LNCAP (cell line): ENCODE results near the gene SLC26A1.

Experiments
- CTCF ChIP-seq: fragments of 450-650 bp; IDR thresholded peaks from 2 replicates; pipeline ENCODE4 v1.5.1; 2017; ENCODE audit warnings: mild to moderate bottlenecking

Gene SLC26A1

GRCh38 chr4:967113-968104, 25.8 kb downstream of the SLC26A1 start:
- TF ChIP-seq CTCF, result no peak

DNA sequence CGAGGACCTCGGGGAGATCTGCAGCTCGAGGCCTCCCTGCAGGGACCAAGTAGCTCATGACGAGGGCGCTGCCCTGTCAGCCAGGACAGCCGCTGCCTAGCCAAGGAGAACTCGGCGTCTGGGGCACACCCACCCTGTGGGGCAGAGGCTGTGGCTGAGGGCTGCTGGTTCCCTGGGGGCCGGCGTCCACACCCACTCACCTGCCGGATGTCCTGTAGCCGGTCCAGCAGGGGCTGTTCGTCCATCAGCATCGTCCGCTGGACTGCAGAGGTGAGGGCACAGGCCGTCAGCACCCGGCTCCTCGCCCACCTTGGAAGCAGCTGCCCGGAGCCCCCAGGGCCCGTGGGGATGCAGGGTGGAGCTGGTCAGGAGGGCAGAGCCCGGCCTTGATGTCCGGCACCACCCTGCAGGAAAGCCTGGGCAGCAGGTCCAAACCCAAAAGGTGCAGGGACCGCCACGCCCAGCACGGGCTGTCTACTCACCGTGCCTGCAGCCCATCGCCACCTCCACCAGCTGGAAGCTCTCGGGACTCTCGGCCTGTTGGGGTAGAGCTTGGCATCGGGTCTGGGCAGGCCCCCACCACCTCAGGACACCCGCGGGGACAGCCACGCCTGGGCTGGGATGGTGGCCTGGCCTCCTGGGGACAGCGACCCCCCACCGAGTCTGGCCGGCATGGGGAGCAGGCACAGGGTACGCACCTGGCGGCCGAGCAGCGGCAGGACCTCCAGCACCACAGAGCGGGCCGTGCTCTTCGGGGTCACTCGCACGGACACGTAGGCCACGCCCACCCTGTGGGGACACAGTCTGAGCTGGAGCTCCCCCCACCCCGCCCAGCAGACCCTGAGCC, 26.7 kb downstream of the SLC26A1 start:
- no peak for TF ChIP-seq CTCF

GRCh38 chr4:965766-966134, 27.5 kb downstream of the SLC26A1 start:
- no peak for TF ChIP-seq CTCF

- TF ChIP-seq CTCF, result no peak
Measured at GRCh38 chr4:965048-965765, 28.0 kb downstream of the SLC26A1 start.

DNA sequence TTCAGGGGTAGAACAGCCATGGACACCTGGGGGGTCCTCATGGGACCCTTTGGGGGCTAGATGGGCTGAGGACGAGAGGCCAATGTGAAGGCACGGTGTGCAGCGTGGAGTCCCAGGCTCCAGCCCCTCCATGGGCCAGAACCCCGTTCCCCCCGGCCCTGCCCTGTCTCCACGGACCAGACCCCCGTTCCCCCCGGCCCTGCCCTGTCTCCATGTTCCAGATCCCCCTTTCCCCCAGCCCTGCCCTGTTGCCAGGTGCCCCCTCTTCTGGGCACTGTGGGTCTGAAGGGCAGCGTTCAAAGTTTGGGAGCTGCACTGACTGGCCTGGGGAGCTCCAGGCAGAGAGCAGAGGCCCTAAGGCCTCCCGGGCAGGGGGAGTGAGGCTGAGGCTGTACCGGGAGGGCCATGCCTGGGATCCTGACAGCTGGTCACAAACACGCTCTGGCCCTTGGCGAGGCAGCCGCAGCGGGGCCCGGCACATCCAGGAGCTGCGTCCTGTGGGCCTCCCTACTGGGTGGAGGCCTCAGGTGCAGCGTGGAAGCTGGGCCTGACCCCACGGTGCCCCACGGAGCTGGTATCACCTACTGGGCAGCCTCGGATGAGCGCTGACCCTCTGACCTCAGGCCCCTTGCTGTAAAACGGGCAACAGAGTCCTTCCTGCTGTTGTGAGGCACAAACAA, 28.7 kb downstream of the SLC26A1 start:
- no peak for TF ChIP-seq CTCF

DNA sequence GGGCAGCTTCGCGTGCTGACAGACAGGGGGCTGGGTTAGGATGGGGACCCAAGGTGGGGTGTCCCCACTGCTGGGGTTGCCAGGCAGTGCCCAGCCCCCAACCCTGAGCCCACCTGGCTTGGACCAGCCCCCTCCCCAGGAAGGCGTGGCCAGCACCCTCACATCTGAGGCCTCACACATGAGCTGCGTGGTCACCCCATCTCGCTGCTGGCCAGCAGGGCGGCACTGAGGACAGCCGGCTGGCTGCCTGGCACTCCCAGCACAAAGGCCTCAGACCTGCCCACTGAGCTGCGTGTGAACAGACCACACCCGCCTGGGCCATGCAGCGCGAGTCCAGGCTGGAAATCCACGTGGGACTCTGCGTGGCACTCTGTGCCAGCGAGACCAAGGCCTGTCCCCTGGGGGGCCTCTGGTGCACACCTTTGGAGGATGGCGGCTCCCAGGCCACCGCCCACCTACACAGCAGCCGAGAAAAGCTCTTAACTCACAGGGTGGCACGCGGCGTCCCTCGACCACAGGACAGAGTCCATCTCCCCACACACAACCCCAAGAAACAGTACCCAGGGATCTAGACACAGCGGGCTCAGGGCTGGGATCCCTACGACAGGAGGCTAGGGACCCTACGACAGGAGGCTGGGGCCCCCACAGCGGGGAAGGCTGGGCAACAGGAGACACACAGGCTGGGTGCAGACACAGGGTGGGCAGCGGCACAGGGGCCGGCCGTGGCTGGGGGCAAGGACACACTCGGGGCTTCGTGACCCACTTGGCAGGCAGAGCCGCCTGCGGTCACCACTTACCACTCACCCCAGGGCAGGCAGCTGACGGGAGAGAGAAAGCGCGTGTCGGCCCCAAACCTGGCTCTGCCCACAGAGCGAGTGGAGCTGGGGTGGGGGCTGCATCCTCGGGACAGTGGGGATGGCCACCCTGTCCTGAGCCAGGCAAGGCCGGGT, 29.7 kb downstream of the SLC26A1 start:
- TF ChIP-seq CTCF, result no peak
